OCI-LY1 (cell line): ENCODE results near the gene OPN3.

ENCODE experiments used
- H2AFZ ChIP-seq: fragments of 200-600 bp; sonication (generic), shearing (Covaris generic); 2 replicates; pipeline ENCODE4 v1.6.0; 2014; ENCODE audit warnings: antibody characterized with exemption, mild to moderate bottlenecking, low read length
- H3F3A ChIP-seq: fragments of 200-600 bp; sonication (generic), shearing (Covaris generic); 2 replicates; pipeline ENCODE4 v1.6.0; 2014; ENCODE audit warnings: mild to moderate bottlenecking, antibody characterized with exemption, low read length, moderate library complexity; ENCODE audit not compliant: insufficient read depth
- H3K27ac ChIP-seq: fragments of 200-600 bp; sonication (generic); 2 replicates; pipeline ENCODE4 v1.5.1; 2014; ENCODE audit warnings: low read length, mixed run types, mild to moderate bottlenecking, low read depth; ENCODE audit not compliant: poor library complexity, severe bottlenecking
- H3K27me3 ChIP-seq: fragments of 200-600 bp; sonication (generic); 2 replicates; pipeline ENCODE4 v1.6.0; 2014; ENCODE audit warnings: antibody characterized with exemption, mild to moderate bottlenecking, low read length, moderate library complexity; ENCODE audit not compliant: insufficient read depth
- H3K36me3 ChIP-seq: fragments of 200-600 bp; sonication (generic); 2 replicates; pipeline ENCODE4 v1.6.1; 2014; ENCODE audit warnings: mild to moderate bottlenecking, antibody characterized with exemption, low read length, moderate library complexity, mixed read lengths; ENCODE audit not compliant: insufficient read depth
- H3K4me1 ChIP-seq: fragments of 200-600 bp; sonication (generic); 2 replicates; pipeline ENCODE4 v1.5.1; 2014; ENCODE audit warnings: mild to moderate bottlenecking, low read length, moderate library complexity; ENCODE audit not compliant: insufficient read depth, severe bottlenecking
- H3K4me2 ChIP-seq: fragments of 200-600 bp; sonication (generic), shearing (Covaris generic); 2 replicates; pipeline ENCODE4 v1.6.1; 2014; ENCODE audit warnings: low read length
- H3K4me3 ChIP-seq: fragments of 200-600 bp; sonication (generic); 2 replicates; pipeline ENCODE4 v1.5.1; 2014; ENCODE audit warnings: low read length, low read depth, mild to moderate bottlenecking, mixed read lengths; ENCODE audit not compliant: poor library complexity, severe bottlenecking
- H3K79me2 ChIP-seq: fragments of 200-600 bp; shearing (Covaris generic); 2 replicates; pipeline ENCODE4 v1.6.1; 2016; ENCODE audit warnings: mixed run types, low read length, mixed read lengths; ENCODE audit not compliant: insufficient read depth
- H3K9ac ChIP-seq: fragments of 200-600 bp; sonication (generic), shearing (Covaris generic); 2 replicates; pipeline ENCODE4 v1.6.1; 2014; ENCODE audit warnings: mild to moderate bottlenecking, low read length, mixed read lengths
- H3K9me2 ChIP-seq: fragments of 200-600 bp; sonication (generic), shearing (Covaris generic); 2 replicates; pipeline ENCODE4 v1.6.1; 2014; ENCODE audit warnings: low read depth, mild to moderate bottlenecking, low read length, mixed read lengths
- H3K9me3 ChIP-seq: fragments of 200-600 bp; shearing (Covaris generic); 2 replicates; pipeline ENCODE4 v1.6.1; 2014; ENCODE audit warnings: low read length, mixed read lengths
- H4K20me1 ChIP-seq: fragments of 200-600 bp; sonication (generic), shearing (Covaris generic); 2 replicates; pipeline ENCODE4 v1.6.0; 2016; ENCODE audit warnings: mild to moderate bottlenecking, low read length; ENCODE audit not compliant: insufficient read depth
- EZH2 ChIP-seq: fragments of 200-600 bp; sonication (generic), shearing (Covaris generic); IDR thresholded peaks from 2 replicates; pipeline ENCODE4 v1.8.0; 2017; ENCODE audit warnings: borderline replicate concordance, mixed run types, mild to moderate bottlenecking, antibody characterized with exemption, low read length, moderate library complexity, mixed read lengths
- TF ChIP-seq, protein P1 (sequence below): fragments of 200-600 bp; sonication (generic), shearing (Covaris generic); IDR thresholded peaks from 2 replicates; pipeline ENCODE4 v1.5.1; 2017; ENCODE audit warnings: mild to moderate bottlenecking, antibody characterized with exemption, low read length, moderate library complexity, mixed read lengths

OPN3 gene

DNA sequence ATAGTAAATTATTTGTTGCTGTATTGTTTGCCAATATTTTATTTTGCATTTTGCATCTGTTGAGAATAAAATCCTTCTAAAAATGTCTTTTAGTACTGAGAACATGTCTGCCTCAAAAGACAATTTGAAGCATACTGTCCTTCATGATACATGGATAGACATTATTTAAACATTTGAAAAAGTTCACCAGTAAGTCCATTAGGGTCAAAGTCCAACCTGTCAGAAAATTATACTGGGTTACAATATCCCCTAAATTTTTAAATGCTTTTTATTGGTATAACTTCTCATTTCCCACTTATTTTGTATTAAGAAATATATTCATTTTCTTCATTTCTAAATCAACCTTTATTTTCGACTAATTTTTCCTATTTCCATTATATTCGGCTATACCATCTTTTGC, 9.3 kb downstream of the OPN3 start:
- Histone ChIP-seq H3K9ac (no peak overlapping the region), H3K4me3 (no peak overlapping the region), H3F3A (no peaks in the 10 kb centered on the region), H3K9me2 (no peaks in the 10 kb centered on the region), H3K79me2 (no peaks in the 10 kb centered on the region), H3K27me3 (no peaks in the 10 kb centered on the region), H3K36me3 (peaks cover 5% of the 10 kb centered on the region; the same call in 1 of the 2 replicates), H3K4me2 (no peak overlapping the region), H2AFZ (no peak overlapping the region), H3K4me1 (peaks cover 20% of the 10 kb centered on the region), H3K9me3 (no peaks in the 10 kb centered on the region), H3K27ac (no peak overlapping the region), H4K20me1 (no peaks in the 10 kb centered on the region)
- TF ChIP-seq EZH2: no peak
- TF ChIP-seq, protein P1, sequence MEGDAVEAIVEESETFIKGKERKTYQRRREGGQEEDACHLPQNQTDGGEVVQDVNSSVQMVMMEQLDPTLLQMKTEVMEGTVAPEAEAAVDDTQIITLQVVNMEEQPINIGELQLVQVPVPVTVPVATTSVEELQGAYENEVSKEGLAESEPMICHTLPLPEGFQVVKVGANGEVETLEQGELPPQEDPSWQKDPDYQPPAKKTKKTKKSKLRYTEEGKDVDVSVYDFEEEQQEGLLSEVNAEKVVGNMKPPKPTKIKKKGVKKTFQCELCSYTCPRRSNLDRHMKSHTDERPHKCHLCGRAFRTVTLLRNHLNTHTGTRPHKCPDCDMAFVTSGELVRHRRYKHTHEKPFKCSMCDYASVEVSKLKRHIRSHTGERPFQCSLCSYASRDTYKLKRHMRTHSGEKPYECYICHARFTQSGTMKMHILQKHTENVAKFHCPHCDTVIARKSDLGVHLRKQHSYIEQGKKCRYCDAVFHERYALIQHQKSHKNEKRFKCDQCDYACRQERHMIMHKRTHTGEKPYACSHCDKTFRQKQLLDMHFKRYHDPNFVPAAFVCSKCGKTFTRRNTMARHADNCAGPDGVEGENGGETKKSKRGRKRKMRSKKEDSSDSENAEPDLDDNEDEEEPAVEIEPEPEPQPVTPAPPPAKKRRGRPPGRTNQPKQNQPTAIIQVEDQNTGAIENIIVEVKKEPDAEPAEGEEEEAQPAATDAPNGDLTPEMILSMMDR: no peak

DNA sequence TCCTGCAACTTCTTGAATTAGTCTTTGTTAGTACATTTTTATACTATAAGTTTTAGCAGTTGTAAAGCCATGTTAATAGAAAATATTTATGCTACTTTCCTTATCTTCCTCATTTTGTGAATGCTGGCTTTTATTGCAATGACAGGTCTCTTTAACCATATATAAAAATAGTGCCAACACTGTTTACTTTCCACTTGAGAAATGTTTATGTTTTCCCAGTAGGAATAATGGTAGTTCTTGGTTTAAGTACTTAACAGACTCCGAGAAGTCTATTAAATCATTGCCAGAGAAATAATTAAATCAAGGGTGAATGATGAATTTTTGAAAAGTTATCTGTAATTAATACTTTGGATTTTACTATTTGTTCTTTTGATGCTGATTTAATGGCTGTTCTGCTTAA, 9.7 kb downstream of the OPN3 start:
- Histone ChIP-seq H3K4me1 (peaks cover 15% of the 10 kb centered on the region), H3K9me2 (no peaks in the 10 kb centered on the region), H2AFZ (no peak overlapping the region), H4K20me1 (no peaks in the 10 kb centered on the region), H3K79me2 (no peaks in the 10 kb centered on the region), H3K9me3 (no peaks in the 10 kb centered on the region), H3K27ac (no peak overlapping the region), H3K27me3 (no peaks in the 10 kb centered on the region), H3K9ac (no peak overlapping the region), H3F3A (no peaks in the 10 kb centered on the region), H3K4me2 (no peak overlapping the region), H3K36me3 (peaks cover 4% of the 10 kb centered on the region; the same call in 1 of the 2 replicates), H3K4me3 (no peak overlapping the region)
- TF ChIP-seq, protein P1: no peak
- no peak for TF ChIP-seq EZH2

DNA sequence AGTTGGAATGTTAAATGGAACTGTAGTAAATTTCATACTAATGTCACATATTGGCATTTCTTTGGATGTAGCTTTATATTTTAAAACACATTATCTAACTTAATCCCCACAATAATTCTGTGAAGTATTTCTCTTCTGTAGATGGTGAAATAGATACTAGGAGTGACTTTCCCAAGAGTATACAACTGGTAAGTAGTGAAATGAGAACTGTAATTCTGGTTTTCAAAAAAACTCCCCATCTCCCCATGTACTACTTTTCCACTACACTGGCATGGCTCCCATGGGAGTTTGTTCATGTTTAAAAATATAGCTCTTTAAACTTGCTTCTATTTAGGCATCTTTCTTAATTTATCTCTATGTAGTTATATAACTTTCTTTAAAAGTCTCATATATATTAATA, 10.2 kb downstream of the OPN3 start:
- no peaks in the 10 kb centered on the region for H3K9me2 ChIP-seq
- H3K36me3 ChIP-seq: no peaks in the 10 kb centered on the region
- H4K20me1 ChIP-seq: no peaks in the 10 kb centered on the region
- no peak overlapping the region for H3K4me2 ChIP-seq
- no peaks in the 10 kb centered on the region for H3K79me2 ChIP-seq
- TF ChIP-seq EZH2: no peak
- TF ChIP-seq, protein P1: no peak
- no peaks in the 10 kb centered on the region for H3K27me3 ChIP-seq
- H3K4me1 ChIP-seq: peaks cover 14% of the 10 kb centered on the region
- no peak overlapping the region for H3K9ac ChIP-seq
- H3K27ac ChIP-seq: no peak overlapping the region
- no peaks in the 10 kb centered on the region for H3F3A ChIP-seq
- H3K9me3 ChIP-seq: no peaks in the 10 kb centered on the region
- no peak overlapping the region for H2AFZ ChIP-seq
- H3K4me3 ChIP-seq: no peak overlapping the region
